Measurements from ENCODE around the gene HDAC5.

GRCh38 chr17:44164476-44164875, 41.0 kb upstream of the HDAC5 start:
- TF ChIP-seq CTCF (IDR thresholded peaks at IDR 0.05), result no peak
- no peak for TF ChIP-seq POLR2A (IDR thresholded peaks at IDR 0.05)
